Naive thymus-derived CD4-positive, alpha-beta T cell (primary cell): ENCODE measurements around the gene CD164L2. TPM values are rescaled to one million over a fixed set of nuclear protein-coding genes. Genes with fewer than 3 reads are reported as not detected.
"Not testable (repeated sequence)": the region's sequence is repeated elsewhere in the genome, so short reads cannot be mapped to it uniquely, and the experiment has no call there.

Experiments used
- ATAC-seq: fragments of 150-1000 bp; cut with Tn5 transposase; 2 replicates; pipeline ENCODE4 v1.10.0; 2021; ENCODE audit warnings: mild to moderate bottlenecking, moderate library complexity
- CTCF ChIA-PET: fragments of 350-600 bp; sonication (Branson Sonifier 250); formaldehyde crosslinking; loops from one replicate; lab custom pipeline; 2021; ENCODE audit warnings: antibody characterized with exemption; lab: Charles Lee
- POLR2A ChIA-PET: fragments of 350-600 bp; sonication (Branson Sonifier 250); formaldehyde crosslinking; loops from one replicate; lab custom pipeline; 2021; ENCODE audit warnings: antibody characterized with exemption, inconsistent platforms; lab: Charles Lee
- DNase-seq, 9 donors: peaks; one replicate each; pipeline versions ENCODE4 v3.0.0 to v3.0.0-alpha.2; 2020 to 2022; ENCODE audit warnings: mixed read lengths in 1 of 9
- H3K27ac ChIP-seq: one replicate; pipeline ENCODE4 v1.7.0; 2013; ENCODE audit warnings: mild to moderate bottlenecking, low read depth, low read length, moderate library complexity
- H3K27me3 ChIP-seq, 2 donors: one replicate each; pipeline ENCODE4 v1.7.0; 2013; ENCODE audit warnings: low read length in 2 of 2, mild to moderate bottlenecking in 2 of 2, moderate library complexity in 2 of 2; ENCODE audit not compliant: control insufficient read depth in 2 of 2, insufficient read depth in 2 of 2
- H3K36me3 ChIP-seq, 3 experiments: 1 replicate in 2 of 3; 2 replicates in 1 of 3; pipeline ENCODE4 v1.7.0; 2013; ENCODE audit warnings: low read length in 3 of 3, mild to moderate bottlenecking in 3 of 3, moderate library complexity in 1 of 3; ENCODE audit not compliant: insufficient read depth in 3 of 3, control insufficient read depth in 2 of 3
- H3K4me1 ChIP-seq, 2 donors: one replicate each; pipeline ENCODE4 v1.7.0; 2013; ENCODE audit warnings: low read length in 2 of 2, mild to moderate bottlenecking in 2 of 2, moderate library complexity in 1 of 2; ENCODE audit not compliant: control insufficient read depth in 2 of 2, insufficient read depth in 2 of 2
- H3K4me3 ChIP-seq: 2 replicates; pipeline ENCODE4 v1.7.0; 2013; ENCODE audit warnings: mild to moderate bottlenecking, low read length
- H3K9me3 ChIP-seq, 3 experiments: 1 replicate in 2 of 3; 2 replicates in 1 of 3; pipeline ENCODE4 v1.7.0; 2013; ENCODE audit warnings: low read length in 3 of 3; ENCODE audit not compliant: control insufficient read depth in 2 of 3
- H3K27ac Mint-ChIP-seq, 9 donors: one replicate each; pipeline ENCODE4 v1.8.0; 2020 to 2022; ENCODE audit warnings: mixed read lengths in 9 of 9, mild to moderate bottlenecking in 8 of 9, moderate library complexity in 5 of 9, inconsistent platforms in 2 of 9
- H3K27me3 Mint-ChIP-seq, 5 donors: one replicate each; pipeline ENCODE4 v1.8.0; 2021 to 2022; ENCODE audit warnings: mixed read lengths in 5 of 5, mild to moderate bottlenecking in 1 of 5
- H3K36me3 Mint-ChIP-seq, 5 donors: one replicate each; pipeline ENCODE4 v1.8.0; 2020 to 2022; ENCODE audit warnings: mixed read lengths in 5 of 5, mild to moderate bottlenecking in 3 of 5, inconsistent platforms in 1 of 5
- H3K4me1 Mint-ChIP-seq, 7 donors: one replicate each; pipeline ENCODE4 v1.8.0; 2020 to 2022; ENCODE audit warnings: mixed read lengths in 7 of 7, mild to moderate bottlenecking in 3 of 7, inconsistent platforms in 1 of 7
- H3K4me3 Mint-ChIP-seq, 10 donors: one replicate each; pipeline ENCODE4 v1.8.0; 2020 to 2022; ENCODE audit warnings: mild to moderate bottlenecking in 10 of 10, mixed read lengths in 10 of 10, moderate library complexity in 6 of 10, inconsistent platforms in 2 of 10
- H3K9me3 Mint-ChIP-seq, 11 donors: one replicate each; pipeline ENCODE4 v1.8.0; 2020 to 2022; ENCODE audit warnings: mixed read lengths in 11 of 11, mild to moderate bottlenecking in 4 of 11, inconsistent platforms in 1 of 11, moderate library complexity in 1 of 11
- intact Hi-C, 2 donors: fragments of 100-400 bp; cut with micrococcal nuclease; formaldehyde crosslinking; loops; one replicate each; pipeline ENCODE4 v1.15.1; 2023
- polyA plus RNA-seq, 2 donors: library from polyadenylated mRNA; unstranded; fragments of 300-500 nt; fragmentation: Illumina TruSeq; gene quantifications; one replicate each; pipeline ENCODE4 v1.2.3, GENCODE V29; 2021
- total RNA-seq, 6 experiments: library from RNA in 5 of 6; stranded (reverse) in 5 of 6; gene quantifications; 1 replicate in 5 of 6; 2 replicates in 1 of 6; pipeline ENCODE4 v1.2.3 and lab custom pipeline; 2021 to 2026

Gene CD164L2
- total RNA-seq, result under 1 TPM in 1 of 5 experiments, not detected in 4; 0.24 TPM
- polyA plus RNA-seq, result not detected
- 0.54 reads per million for total RNA-seq (lab: John Stamatoyannopoulos, UW)

- H3K4me1 ChIP-seq, result no peaks in the 10 kb centered on the region
- no peaks in the 10 kb centered on the region for H3K36me3 Mint-ChIP-seq
- no peaks in the 10 kb centered on the region for H3K9me3 Mint-ChIP-seq
- intact Hi-C loops, result loop anchor here (1.0 kb wide), 2 partner anchors 17 to 18 kb away; partner anchors contain the start of gene MAP3K6 (in 1 of the 2)
- peaks cover 0 to 19% (median 0%) of the 10 kb centered on the region in 5 donors for H3K27me3 Mint-ChIP-seq
- no peaks in the 10 kb centered on the region for H3K9me3 ChIP-seq
- DNase-seq (peak in 5 of 9 donors; percentile 42 to 68 (median 53)), ATAC-seq (peak; percentile 84)
- no peaks in the 10 kb centered on the region for H3K27me3 ChIP-seq
- H3K4me3 Mint-ChIP-seq, result peak within 1 kb of the TSS in 1 of 10 donors; percentile 23
- H3K4me1 Mint-ChIP-seq, result peaks cover 0 to 5% (median 0%) of the 10 kb centered on the region in 7 donors
- H3K27ac Mint-ChIP-seq, result no peak within 1 kb of the TSS
- H3K4me3 ChIP-seq, result no peak within 1 kb of the TSS
- CTCF ChIA-PET, result interaction anchor here (0.6 to 8.5 kb wide), 4 partner anchors 8 to 89 kb away, joined by 3 to 123 read pairs (median 4); no protein-coding TSS in a partner anchor
- no peaks in the 10 kb centered on the region for H3K36me3 ChIP-seq
- no peak within 1 kb of the TSS for H3K27ac ChIP-seq
- POLR2A ChIA-PET, result no interaction called here
These were observed at the start of gene CD164L2 for GRCh38 chr1:27383039-27383605. CD164L2 (minus strand) TSS chr1:27383333; CDS start chr1:27383239, 94 bp downstream.

GRCh38 chr1:27432725-27433124 is 49.6 kb upstream of the CD164L2 start:
- H3K27ac Mint-ChIP-seq, result peak overlapping the region in 7 of 9 donors; percentile 81 to 93 (median 91)
- CTCF ChIA-PET, result interaction anchor here (0.5 kb wide), 1 partner anchor 13 kb away, joined by 3 read pairs; no protein-coding TSS in a partner anchor

GRCh38 chr1:27431601-27431940 is 48.4 kb upstream of the CD164L2 start:
- no peak for ATAC-seq
- POLR2A ChIA-PET, result interaction anchor here (0.6 to 5.5 kb wide), 7 partner anchors 8 to 58 kb away, joined by 3 to 29 read pairs (median 3); partner anchors contain the start of gene WASF2
- peak overlapping the region in 9 of 10 donors; percentile 16 to 94 (median 83) for H3K4me3 Mint-ChIP-seq

More at GRCh38 chr1:27432725-27433124, 49.6 kb upstream of the CD164L2 start:
- H3K9me3 ChIP-seq, H3K27me3 ChIP-seq, H3K4me3 ChIP-seq, H3K27me3 Mint-ChIP-seq, H3K9me3 Mint-ChIP-seq, ATAC-seq, H3K36me3 ChIP-seq, DNase-seq: not testable (repeated sequence)
- peaks cover 53 to 91% (median 79%) of the 10 kb centered on the region in 7 donors for H3K4me1 Mint-ChIP-seq
- peaks cover 0 to 12% (median 0%) of the 10 kb centered on the region in 5 donors for H3K36me3 Mint-ChIP-seq
- intact Hi-C loops, result loop anchor here in 1 of 2 donors (5.0 kb wide), 1 partner anchor 35 kb away; no protein-coding TSS in a partner anchor
- POLR2A ChIA-PET, result interaction anchor here (0.6 to 2.0 kb wide), 4 partner anchors 10 to 22 kb away, joined by 3 to 7 read pairs (median 5); no protein-coding TSS in a partner anchor
- peak overlapping the region in 3 of 10 donors; percentile 48 to 73 (median 62) for H3K4me3 Mint-ChIP-seq
- peaks cover 47 to 87% of the 10 kb centered on the region in 2 donors for H3K4me1 ChIP-seq
- peak overlapping the region; percentile 30 for H3K27ac ChIP-seq

GRCh38 chr1:27430903-27431600 is 47.9 kb upstream of the CD164L2 start:
- peaks cover 0 to 3% (median 0%) of the 10 kb centered on the region in 3 experiments for H3K36me3 ChIP-seq
- peaks cover 33 to 86% of the 10 kb centered on the region in 2 donors for H3K4me1 ChIP-seq
- Mint-ChIP-seq H3K4me1 (peaks cover 54 to 91% (median 77%) of the 10 kb centered on the region in 7 donors), H3K27me3 (no peaks in the 10 kb centered on the region), H3K27ac (peak overlapping the region; percentile 71 to 96 (median 89)), H3K4me3 (peak overlapping the region; percentile 58 to 94 (median 82)), H3K9me3 (no peaks in the 10 kb centered on the region), H3K36me3 (peaks cover 2 to 18% (median 9%) of the 10 kb centered on the region in 5 donors)
- POLR2A ChIA-PET, result interaction anchor here (0.6 to 5.5 kb wide), 11 partner anchors 9 to 106 kb away, joined by 3 to 29 read pairs (median 3); partner anchors contain the start of gene WASF2
- peak in 7 of 9 donors; percentile 50 to 72 (median 69) for DNase-seq
- no peaks in the 10 kb centered on the region for H3K9me3 ChIP-seq
- peak overlapping the region; percentile 21 for H3K4me3 ChIP-seq
- peak; percentile 81 for ATAC-seq
- no peaks in the 10 kb centered on the region for H3K27me3 ChIP-seq
- CTCF ChIA-PET, result interaction anchor here (0.5 to 1.9 kb wide), 13 partner anchors 10 to 240 kb away, joined by 3 to 6 read pairs (median 4); partner anchors contain the start of gene WASF2
- intact Hi-C loops, result loop anchor here in 1 of 2 donors (1.0 to 5.0 kb wide), 3 partner anchors 36 to 92 kb away; partner anchors contain the start of gene WASF2
- peak overlapping the region; percentile 74 for H3K27ac ChIP-seq

More at GRCh38 chr1:27431601-27431940, 48.4 kb upstream of the CD164L2 start:
- Mint-ChIP-seq H3K27ac (peak overlapping the region; percentile 71 to 96 (median 89)), H3K27me3 (no peaks in the 10 kb centered on the region), H3K9me3 (no peaks in the 10 kb centered on the region), H3K4me1 (peaks cover 54 to 91% (median 79%) of the 10 kb centered on the region in 7 donors), H3K36me3 (peaks cover 0 to 16% (median 7%) of the 10 kb centered on the region in 5 donors)
- DNase-seq, result no peak
- Histone ChIP-seq H3K9me3 (no peaks in the 10 kb centered on the region), H3K4me1 (peaks cover 36 to 87% of the 10 kb centered on the region in 2 donors), H3K36me3 (peaks cover 0 to 3% (median 0%) of the 10 kb centered on the region in 3 experiments), H3K4me3 (peak overlapping the region; percentile 21), H3K27ac (peak overlapping the region; percentile 74), H3K27me3 (no peaks in the 10 kb centered on the region)
- intact Hi-C loops, result loop anchor here in 1 of 2 donors (1.0 to 5.0 kb wide), 3 partner anchors 36 to 92 kb away; partner anchors contain the start of gene WASF2
- CTCF ChIA-PET, result interaction anchor here (1.1 kb wide), 1 partner anchor 90 kb away, joined by 5 read pairs; no protein-coding TSS in a partner anchor

GRCh38 chr1:27429029-27429425 is 45.9 kb upstream of the CD164L2 start:
- ATAC-seq (no peak), DNase-seq (no peak)
- Mint-ChIP-seq H3K4me3 (peak overlapping the region; percentile 82 to 94 (median 87)), H3K9me3 (no peaks in the 10 kb centered on the region), H3K36me3 (peaks cover 4 to 19% (median 16%) of the 10 kb centered on the region in 5 donors), H3K27me3 (no peaks in the 10 kb centered on the region), H3K27ac (peak overlapping the region; percentile 83 to 96 (median 88)), H3K4me1 (peaks cover 49 to 87% (median 78%) of the 10 kb centered on the region in 7 donors)
- CTCF ChIA-PET, result interaction anchor here (0.6 to 1.9 kb wide), 13 partner anchors 8 to 234 kb away, joined by 3 to 6 read pairs (median 4); partner anchors contain the start of gene WASF2
- peaks cover 26 to 75% of the 10 kb centered on the region in 2 donors for H3K4me1 ChIP-seq
- POLR2A ChIA-PET, result interaction anchor here (0.7 to 5.5 kb wide), 10 partner anchors 8 to 189 kb away, joined by 3 to 29 read pairs (median 6); partner anchors contain the start of gene WASF2
- peak overlapping the region; percentile 30 for H3K4me3 ChIP-seq
- H3K27ac ChIP-seq, result peak overlapping the region; percentile 74
- H3K36me3 ChIP-seq, result peaks cover 0 to 10% (median under 1%) of the 10 kb centered on the region in 3 experiments
- no peaks in the 10 kb centered on the region for H3K9me3 ChIP-seq
- intact Hi-C loops, result loop anchor here in 1 of 2 donors (2.0 kb wide), 1 partner anchor 62 kb away; the partner anchor contains the start of gene WASF2
- no peaks in the 10 kb centered on the region for H3K27me3 ChIP-seq
